Stimulated activated CD8-positive, alpha-beta memory T cell treated with anti-CD3 and anti-CD28 coated beads, Interleukin-12 subunit alpha, Interleukin-12 subunit beta, amount 100 ng/mL, for 1 hour (primary cell): ENCODE measurements around the gene GHRHR.

Experiments used
- DNase-seq: peaks from one replicate; pipeline ENCODE4 v3.0.0-alpha.2; 2020; ENCODE audit warnings: low read depth

Gene GHRHR

GRCh38 chr7:30963842-30964241 lies at the start of gene GHRHR:
TSS of gene GHRHR (plus strand) at chr7:30963953. CDS start at chr7:30964069, 116 bp downstream.
- DNase-seq: no peak

DNA sequence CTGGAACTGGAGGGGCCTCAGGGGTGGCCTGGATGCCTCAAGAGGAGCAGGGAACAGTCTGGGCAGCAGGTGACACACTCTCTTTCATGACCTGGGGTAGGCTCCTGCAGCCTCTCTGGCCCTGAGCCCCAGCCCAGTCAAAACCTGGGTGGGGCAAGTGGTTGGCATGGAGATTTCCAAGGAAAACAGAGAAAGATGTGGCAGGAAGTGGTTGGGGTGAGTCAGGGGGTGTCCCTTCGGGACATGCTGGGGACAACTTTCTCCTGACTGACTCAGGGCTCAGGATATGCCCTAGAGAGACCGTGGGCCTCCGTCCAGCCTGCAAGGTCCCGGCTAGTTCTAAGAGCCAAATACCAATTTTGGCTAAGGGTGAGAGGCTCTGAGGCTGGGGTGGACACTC lies 49.2 kb upstream of the GHRHR start:
- no peak for DNase-seq

DNA sequence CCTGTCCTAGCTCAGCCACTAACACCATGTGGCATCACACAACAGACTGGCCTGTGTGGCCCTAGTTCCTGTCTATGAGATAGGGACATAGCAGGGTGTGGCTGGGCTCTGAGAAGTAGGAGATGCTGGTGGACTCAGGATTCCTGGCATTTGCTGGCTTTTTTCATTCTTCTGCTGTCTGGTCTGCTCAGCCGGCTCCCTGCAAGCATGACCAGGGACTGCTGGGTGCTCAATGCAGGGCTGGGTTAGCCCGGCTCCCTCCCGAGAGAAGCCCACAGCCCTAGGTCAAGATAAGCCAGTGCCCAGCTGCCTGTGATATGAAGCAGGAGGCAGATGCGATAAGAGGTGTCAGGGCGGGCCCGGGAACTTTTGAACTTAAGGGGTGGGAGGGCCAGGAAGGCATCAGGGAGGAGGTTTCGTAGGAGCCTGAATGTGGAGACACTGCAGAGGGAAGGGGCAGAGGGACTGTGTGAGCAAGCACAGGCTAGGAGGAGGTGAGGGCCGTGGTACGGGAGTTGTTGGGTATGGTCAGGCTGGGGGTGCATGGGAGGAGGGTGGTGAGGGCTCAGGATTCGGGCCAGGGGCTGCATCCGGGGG lies 48.6 kb upstream of the GHRHR start:
- DNase-seq: no peak

GRCh38 chr7:30915751-30916150 lies 48.0 kb upstream of the GHRHR start:
- DNase-seq: no peak

DNA sequence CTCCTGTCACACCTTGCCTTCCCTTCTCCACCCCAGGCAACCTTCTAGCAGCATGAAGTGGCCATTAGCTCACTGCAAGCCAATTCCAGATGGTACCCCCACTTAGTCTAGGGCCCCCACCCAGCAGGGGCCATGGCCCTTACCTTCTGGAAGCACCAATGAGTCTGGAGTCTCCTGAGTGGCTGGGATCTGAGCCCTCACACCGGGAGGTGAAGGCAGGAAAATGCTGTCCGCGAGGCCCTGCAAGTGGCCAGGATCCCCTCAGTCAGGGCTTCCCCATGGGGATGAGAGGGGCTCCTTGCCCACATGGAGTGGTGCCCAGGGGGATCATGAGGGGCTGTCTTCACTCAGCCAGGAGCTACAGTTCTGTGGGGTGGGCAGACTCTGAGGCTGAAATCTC lies 47.5 kb upstream of the GHRHR start:
- DNase-seq: no peak

DNA sequence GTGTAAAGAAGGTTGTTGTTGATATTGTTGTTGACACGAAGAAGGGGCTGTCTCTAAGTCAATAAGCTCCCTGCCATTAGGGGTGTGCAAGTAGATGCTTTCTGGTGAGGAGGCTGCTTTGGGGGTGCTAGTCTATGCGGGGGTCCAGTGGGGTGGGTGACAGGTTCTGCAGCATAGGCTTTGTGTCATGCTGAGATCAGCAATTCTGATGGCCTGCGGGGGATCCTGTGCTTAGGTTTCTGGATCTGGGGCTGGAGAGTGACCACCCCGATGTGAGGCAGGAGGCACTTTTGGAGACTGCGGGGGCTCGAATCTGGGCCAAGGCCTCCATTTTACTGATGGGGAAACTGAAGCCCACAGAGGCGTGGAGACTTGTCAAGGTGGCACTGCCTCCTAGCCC lies 47.0 kb upstream of the GHRHR start:
- no peak for DNase-seq

GRCh38 chr7:30917216-30917893 lies 46.4 kb upstream of the GHRHR start:
- DNase-seq: no peak

DNA sequence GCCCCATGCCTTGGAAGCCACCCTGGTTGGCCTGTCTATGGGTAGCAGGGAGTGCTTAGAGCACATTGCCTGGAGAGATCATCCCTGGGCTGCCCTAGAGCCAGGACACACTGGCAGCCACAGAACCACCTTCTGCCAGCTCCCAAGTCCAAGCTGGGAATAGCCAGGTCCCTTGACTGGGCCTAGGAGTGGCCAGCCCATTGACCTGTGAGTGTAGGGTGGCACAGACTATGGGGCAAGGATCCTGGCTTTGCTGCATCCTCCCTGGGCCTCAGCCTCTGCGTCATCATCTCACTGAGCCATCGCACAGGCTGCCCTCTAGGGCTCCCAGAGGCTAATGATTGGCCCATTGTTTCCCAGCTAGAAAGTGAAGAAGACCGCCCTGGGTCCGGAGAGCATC lies 45.1 kb upstream of the GHRHR start:
- no peak for DNase-seq

GRCh38 chr7:30920021-30920583 lies 43.7 kb upstream of the GHRHR start:
- no peak for DNase-seq

- DNase-seq: no peak
These were observed 42.9 kb upstream of the GHRHR start for GRCh38 chr7:30920584-30921539.

DNA sequence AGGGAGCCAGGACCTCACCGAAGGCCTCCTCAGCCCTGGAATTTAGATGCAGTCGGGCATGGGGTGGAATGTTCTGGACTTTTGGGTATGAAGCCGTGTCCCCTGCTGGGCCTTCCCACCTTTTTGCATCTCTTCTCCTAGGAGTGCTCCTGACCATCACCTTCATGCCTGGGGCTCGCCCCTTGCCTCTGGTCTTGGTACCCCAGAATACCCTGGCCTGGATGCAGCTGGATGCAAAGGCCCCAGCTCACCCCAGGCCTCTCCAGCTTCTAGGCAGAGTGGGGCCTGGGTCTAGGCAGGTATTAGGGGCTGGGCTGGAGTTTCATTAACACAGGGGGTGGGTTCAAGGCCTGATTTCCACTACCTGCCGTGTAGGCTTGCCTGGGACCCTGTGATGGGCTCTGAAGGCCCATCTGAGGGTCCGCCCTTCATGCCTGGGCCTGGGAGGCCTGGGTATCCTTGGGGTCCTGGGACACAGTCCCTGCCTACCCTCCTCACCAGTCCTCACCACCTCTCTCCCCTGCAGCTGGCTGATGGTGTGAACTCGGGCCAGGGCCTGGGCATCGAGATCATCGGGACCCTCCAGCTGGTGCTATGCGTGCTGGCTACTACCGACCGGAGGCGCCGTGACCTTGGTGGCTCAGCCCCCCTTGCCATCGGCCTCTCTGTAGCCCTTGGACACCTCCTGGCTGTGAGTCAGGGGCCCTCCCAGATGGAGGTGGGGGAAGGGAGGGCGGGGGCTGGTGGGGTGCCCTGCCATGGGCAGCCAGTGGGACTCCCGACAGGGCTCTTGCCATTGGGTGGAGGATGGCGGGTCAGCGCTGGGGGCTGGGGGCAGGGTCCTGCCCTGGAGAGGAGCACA lies 42.0 kb upstream of the GHRHR start:
- no peak for DNase-seq

DNA sequence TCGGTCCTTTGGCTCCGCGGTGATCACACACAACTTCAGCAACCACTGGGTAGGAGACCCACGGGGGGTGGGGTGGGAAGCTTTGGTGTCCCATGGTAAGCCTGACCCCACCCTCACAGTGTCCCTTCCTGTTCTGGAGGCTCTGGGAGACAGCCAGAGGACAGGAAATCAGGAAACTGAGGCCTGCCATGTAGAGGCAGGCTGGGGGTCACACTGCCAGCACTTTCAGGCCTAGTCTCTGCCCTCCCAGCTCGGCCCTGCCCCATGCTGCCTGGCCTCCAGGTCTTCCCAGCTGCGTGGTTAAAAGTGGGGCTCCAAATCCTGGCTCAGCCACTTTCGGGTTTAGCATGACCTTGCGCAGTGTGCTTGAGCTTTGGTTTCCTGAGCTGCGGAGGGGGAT lies 41.2 kb upstream of the GHRHR start:
- DNase-seq: no peak

DNA sequence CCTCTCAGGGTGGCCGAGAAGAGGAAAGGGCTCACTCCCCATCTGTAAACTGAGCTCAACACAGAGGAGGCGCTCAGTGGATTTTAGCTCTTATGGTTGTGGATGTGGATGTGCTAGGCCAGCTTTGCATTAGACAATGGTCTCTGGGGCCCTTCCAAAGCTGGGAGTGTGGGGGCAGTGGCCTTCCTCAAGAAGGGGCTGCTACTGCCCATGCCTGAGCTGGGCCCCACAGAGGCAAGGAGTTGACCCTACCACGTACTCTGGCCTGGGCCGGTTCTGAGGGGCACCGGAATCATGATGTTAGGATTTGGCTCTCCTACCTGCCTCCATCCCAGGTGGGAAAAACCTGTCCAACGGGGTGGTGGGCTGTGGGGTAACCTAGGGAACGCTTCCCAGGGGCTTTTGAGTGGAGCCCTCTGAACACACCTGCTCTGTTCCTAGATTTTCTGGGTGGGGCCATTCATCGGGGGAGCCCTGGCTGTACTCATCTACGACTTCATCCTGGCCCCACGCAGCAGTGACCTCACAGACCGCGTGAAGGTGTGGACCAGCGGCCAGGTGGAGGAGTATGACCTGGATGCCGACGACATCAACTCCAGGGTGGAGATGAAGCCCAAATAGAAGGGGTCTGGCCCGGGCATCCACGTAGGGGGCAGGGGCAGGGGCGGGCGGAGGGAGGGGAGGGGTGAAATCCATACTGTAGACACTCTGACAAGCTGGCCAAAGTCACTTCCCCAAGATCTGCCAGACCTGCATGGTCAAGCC lies 40.6 kb upstream of the GHRHR start:
- DNase-seq: no peak

- DNase-seq: no peak
These were observed 39.9 kb upstream of the GHRHR start for GRCh38 chr7:30923774-30924413.

GRCh38 chr7:30924624-30925023 lies 39.1 kb upstream of the GHRHR start:
- DNase-seq: no peak

DNA sequence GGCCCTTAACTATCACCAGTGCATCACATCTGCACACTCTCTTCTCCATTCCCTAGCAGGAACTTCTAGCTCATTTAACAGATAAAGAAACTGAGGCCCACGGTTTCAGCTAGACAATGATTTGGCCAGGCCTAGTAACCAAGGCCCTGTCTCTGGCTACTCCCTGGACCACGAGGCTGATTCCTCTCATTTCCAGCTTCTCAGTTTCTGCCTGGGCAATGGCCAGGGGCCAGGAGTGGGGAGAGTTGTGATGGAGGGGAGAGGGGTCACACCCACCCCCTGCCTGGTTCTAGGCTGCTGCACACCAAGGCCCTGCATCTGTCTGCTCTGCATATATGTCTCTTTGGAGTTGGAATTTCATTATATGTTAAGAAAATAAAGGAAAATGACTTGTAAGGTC lies 38.6 kb upstream of the GHRHR start:
- no peak for DNase-seq

GRCh38 chr7:30925913-30926312 lies 37.8 kb upstream of the GHRHR start:
- DNase-seq: no peak

GRCh38 chr7:30926313-30926712 lies 37.4 kb upstream of the GHRHR start:
- no peak for DNase-seq

DNA sequence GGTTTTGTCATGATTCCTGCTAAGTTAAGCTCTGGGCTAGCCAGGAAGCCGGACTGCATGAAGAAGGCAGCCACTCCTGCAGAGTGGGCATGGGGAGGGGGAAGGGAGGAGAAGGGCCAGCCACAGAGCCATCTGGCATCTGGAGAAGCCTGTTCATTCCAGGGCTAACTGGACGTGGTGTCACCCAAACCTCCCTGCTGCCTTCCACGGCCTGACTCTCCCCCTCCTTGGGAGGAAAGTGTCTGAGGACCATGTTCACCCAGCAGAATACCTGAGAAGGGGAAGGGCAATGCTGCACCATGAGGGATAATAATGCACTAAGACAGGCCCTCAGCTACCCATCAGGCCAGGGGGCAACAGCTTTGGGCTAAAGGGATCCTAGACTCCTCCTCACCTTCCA lies 36.7 kb upstream of the GHRHR start:
- DNase-seq: no peak

DNA sequence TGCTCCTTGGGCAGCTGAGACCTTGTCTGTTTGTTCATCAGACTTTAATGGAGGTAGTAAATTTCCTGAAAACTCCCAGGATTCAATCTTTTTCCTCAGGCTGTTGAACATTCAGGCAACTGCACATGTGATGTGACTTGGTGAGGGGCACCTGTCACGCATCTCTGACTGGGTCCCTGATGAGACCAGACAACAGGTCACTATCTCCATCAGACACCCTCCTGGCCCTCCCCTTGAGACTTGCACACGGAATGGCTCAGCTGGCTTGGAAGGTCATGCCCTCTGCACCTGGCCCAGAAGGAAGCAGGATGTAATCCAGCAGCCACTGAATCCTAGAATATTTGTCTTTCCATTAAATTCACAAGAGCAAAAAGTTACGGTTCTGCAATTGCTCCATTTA lies 36.2 kb upstream of the GHRHR start:
- DNase-seq: no peak
